Transverse colon (tissue), 4 donors: Measurements from ENCODE around the gene FA2H.

Experiments used
- EP300 ChIP-seq: sonication (generic); formaldehyde crosslinking; IDR thresholded peaks from one replicate; pipeline ENCODE4 v1.6.1; 2017; ENCODE audit warnings: antibody characterized with exemption, low read depth
- POLR2A ChIP-seq: fragments of 450-650 bp; IDR thresholded peaks from one replicate; pipeline ENCODE4 v1.6.1; 2016; ENCODE audit warnings: antibody characterized with exemption, mild to moderate bottlenecking, moderate library complexity
- POLR2AphosphoS5 ChIP-seq, 3 donors: sonication (generic); formaldehyde crosslinking; IDR thresholded peaks; one replicate each; pipeline ENCODE4 v1.6.1; 2016; ENCODE audit warnings: antibody characterized with exemption in 3 of 3
- TF ChIP-seq, protein P1 (sequence below), 5 experiments: fragments of 200-600 bp in 3 of 5; fragments of 450-650 bp in 2 of 5; sonication (generic) in 3 of 5; IDR thresholded peaks; 1 replicate in 2 of 5; 2 replicates in 3 of 5; pipeline ENCODE4 v1.5.1; 2016 to 2017; ENCODE audit warnings: antibody characterized with exemption in 5 of 5, inconsistent platforms in 3 of 5, mild to moderate bottlenecking in 2 of 5, moderate library complexity in 1 of 5

DNA sequence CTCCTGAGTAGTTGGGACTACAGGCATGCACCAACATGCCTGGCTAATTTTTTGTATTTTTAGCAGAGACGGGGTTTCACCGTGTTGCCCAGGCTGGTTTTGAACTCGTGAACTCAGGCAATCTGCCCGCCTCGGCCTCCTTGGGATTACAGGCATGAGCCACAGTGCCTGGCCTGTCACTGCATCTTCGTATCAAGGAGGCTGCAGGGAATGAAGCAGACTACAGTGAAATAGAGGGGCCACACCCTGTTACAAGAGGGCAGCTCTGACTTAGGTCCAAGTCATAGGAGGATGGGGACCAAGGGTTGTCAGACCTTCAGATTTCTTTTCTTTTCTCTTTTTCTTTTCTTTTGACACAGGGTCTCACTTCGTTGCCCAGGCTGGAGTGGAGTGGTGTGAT, 28.7 kb downstream of the FA2H start:
- TF ChIP-seq, protein P1, sequence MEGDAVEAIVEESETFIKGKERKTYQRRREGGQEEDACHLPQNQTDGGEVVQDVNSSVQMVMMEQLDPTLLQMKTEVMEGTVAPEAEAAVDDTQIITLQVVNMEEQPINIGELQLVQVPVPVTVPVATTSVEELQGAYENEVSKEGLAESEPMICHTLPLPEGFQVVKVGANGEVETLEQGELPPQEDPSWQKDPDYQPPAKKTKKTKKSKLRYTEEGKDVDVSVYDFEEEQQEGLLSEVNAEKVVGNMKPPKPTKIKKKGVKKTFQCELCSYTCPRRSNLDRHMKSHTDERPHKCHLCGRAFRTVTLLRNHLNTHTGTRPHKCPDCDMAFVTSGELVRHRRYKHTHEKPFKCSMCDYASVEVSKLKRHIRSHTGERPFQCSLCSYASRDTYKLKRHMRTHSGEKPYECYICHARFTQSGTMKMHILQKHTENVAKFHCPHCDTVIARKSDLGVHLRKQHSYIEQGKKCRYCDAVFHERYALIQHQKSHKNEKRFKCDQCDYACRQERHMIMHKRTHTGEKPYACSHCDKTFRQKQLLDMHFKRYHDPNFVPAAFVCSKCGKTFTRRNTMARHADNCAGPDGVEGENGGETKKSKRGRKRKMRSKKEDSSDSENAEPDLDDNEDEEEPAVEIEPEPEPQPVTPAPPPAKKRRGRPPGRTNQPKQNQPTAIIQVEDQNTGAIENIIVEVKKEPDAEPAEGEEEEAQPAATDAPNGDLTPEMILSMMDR (IDR thresholded peaks at IDR 0.05): no peak
- TF ChIP-seq POLR2A (no peak), POLR2AphosphoS5 (IDR thresholded peaks at IDR 0.05) (no peak), EP300 (no peak)
